ENCODE measurements around the gene WDR59.

Gene WDR59

DNA sequence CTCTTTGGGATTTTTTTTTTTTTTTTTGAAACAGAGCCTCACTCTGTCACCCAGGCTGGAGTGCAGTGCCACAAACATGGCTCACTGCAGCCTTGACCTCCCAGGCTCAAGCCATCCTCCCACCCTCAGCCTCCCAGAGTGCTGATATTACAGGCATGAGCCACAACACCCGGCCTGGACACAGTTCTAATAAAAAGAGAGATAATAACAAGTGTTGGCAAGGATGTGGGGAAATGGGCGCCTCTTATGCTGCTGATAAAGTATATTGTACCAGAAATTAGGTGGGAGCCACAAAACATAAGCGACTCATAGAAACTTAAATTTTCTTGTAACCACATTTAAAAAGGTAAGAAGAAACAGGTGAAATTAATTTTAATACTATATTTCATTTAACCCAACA, 159.9 kb downstream of the WDR59 start:
- H4K20me1 ChIP-seq (ENCODE audit: insufficient read depth, low read length, poor library complexity, severe bottlenecking), result no peaks in the 10 kb centered on the region
- H3K27me3 ChIP-seq (ENCODE audit: insufficient read depth, low read length, poor library complexity, severe bottlenecking), result no peaks in the 10 kb centered on the region
- no peak overlapping the region for H3K9ac ChIP-seq (ENCODE audit: low read depth, low read length, poor library complexity, severe bottlenecking)
- no peaks in the 10 kb centered on the region for H3K4me1 ChIP-seq (ENCODE audit: insufficient read depth, low read length, poor library complexity, severe bottlenecking)
- H3K36me3 ChIP-seq (ENCODE audit: insufficient read depth, low read length), result no peaks in the 10 kb centered on the region
- H2AFZ ChIP-seq (ENCODE audit: low read length), result no peak overlapping the region
- no peaks in the 10 kb centered on the region for H3F3A ChIP-seq (ENCODE audit: low read depth)
- H3K4me3 ChIP-seq (ENCODE audit: low read length, poor library complexity, severe bottlenecking), result no peak overlapping the region
- no peak overlapping the region for H3K4me2 ChIP-seq (ENCODE audit: low read depth, low read length, poor library complexity, severe bottlenecking)
- no peaks in the 10 kb centered on the region for H3K9me2 ChIP-seq (replicated peaks; ENCODE audit: low read depth, low read length)
- TF ChIP-seq EZH2phosphoT487 (IDR thresholded peaks at IDR 0.05; ENCODE audit: borderline replicate concordance), result no peak
- TF ChIP-seq, protein P1, sequence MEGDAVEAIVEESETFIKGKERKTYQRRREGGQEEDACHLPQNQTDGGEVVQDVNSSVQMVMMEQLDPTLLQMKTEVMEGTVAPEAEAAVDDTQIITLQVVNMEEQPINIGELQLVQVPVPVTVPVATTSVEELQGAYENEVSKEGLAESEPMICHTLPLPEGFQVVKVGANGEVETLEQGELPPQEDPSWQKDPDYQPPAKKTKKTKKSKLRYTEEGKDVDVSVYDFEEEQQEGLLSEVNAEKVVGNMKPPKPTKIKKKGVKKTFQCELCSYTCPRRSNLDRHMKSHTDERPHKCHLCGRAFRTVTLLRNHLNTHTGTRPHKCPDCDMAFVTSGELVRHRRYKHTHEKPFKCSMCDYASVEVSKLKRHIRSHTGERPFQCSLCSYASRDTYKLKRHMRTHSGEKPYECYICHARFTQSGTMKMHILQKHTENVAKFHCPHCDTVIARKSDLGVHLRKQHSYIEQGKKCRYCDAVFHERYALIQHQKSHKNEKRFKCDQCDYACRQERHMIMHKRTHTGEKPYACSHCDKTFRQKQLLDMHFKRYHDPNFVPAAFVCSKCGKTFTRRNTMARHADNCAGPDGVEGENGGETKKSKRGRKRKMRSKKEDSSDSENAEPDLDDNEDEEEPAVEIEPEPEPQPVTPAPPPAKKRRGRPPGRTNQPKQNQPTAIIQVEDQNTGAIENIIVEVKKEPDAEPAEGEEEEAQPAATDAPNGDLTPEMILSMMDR (conservative IDR thresholded peaks at IDR 0.05; ENCODE audit: low read length), result no peak
- no peaks in the 10 kb centered on the region for H3K79me2 ChIP-seq (ENCODE audit: insufficient read depth, low read length)
- H3K9me3 ChIP-seq (ENCODE audit: insufficient read depth, low read depth, low read length), result 0 out of 2 replicates have a peak, but pooled peaks cover 3% of the 10 kb centered on the region

Measured in Loucy (cell line).